SKM-1 treated with dmso at 0.1 percent for 144 hours (cell line): ENCODE measurements around the gene FHIT.
"Not testable (repeated sequence)": the region's sequence is repeated elsewhere in the genome, so short reads cannot be mapped to it uniquely, and the experiment has no call there.

Experiments used
- DNase-seq: peaks from one replicate; lab custom pipeline; 2025; ENCODE audit not compliant: unreplicated experiment; lab: John Stamatoyannopoulos, UW

Gene FHIT

GRCh38 chr3:61117045-61117898 is 134.0 kb downstream of the FHIT start:
- no peak for DNase-seq

GRCh38 chr3:61114316-61114953 is 136.8 kb downstream of the FHIT start:
- no peak for DNase-seq

GRCh38 chr3:61111825-61112224 is 139.4 kb downstream of the FHIT start:
- no peak for DNase-seq

- DNase-seq: no peak
Measured at GRCh38 chr3:61110576-61110975, 140.7 kb downstream of the FHIT start.

- no peak for DNase-seq
Measured at GRCh38 chr3:61108247-61109019, 142.8 kb downstream of the FHIT start.

- no peak for DNase-seq
Measured at GRCh38 chr3:61094608-61095007, 156.6 kb downstream of the FHIT start.

- DNase-seq: no peak
Measured at GRCh38 chr3:61093364-61093763, 157.9 kb downstream of the FHIT start.

- DNase-seq: no peak
Measured at GRCh38 chr3:61092870-61093269, 158.4 kb downstream of the FHIT start.

- DNase-seq: no peak
Measured at GRCh38 chr3:61090389-61091169, 160.7 kb downstream of the FHIT start.

GRCh38 chr3:61087465-61087864 is 163.8 kb downstream of the FHIT start:
- DNase-seq: no peak

- no peak for DNase-seq
Measured at GRCh38 chr3:61081554-61081953, 169.7 kb downstream of the FHIT start.

GRCh38 chr3:61080737-61081445 is 170.4 kb downstream of the FHIT start:
- no peak for DNase-seq

- no peak for DNase-seq
Measured at GRCh38 chr3:61078048-61078752, 173.1 kb downstream of the FHIT start.

- no peak for DNase-seq
Measured at GRCh38 chr3:61077551-61077950, 173.7 kb downstream of the FHIT start.

GRCh38 chr3:61074783-61075182 is 176.5 kb downstream of the FHIT start:
- DNase-seq: no peak

- no peak for DNase-seq
Measured at GRCh38 chr3:61073566-61074165, 177.6 kb downstream of the FHIT start.

GRCh38 chr3:61068084-61068483 is 183.2 kb downstream of the FHIT start:
- no peak for DNase-seq

- no peak for DNase-seq
Measured at GRCh38 chr3:61066800-61067199, 184.5 kb downstream of the FHIT start.

GRCh38 chr3:61066222-61066621 is 185.0 kb downstream of the FHIT start:
- DNase-seq: not testable (repeated sequence)
